WTC11 (cell line): ENCODE measurements around the gene FBXL7. TPM values are rescaled to one million over a fixed set of nuclear protein-coding genes. Genes with fewer than 3 reads are reported as not detected.

ENCODE experiments used
- ATAC-seq: fragments of 200-7000 bp; cut with Tn5 transposase; 2 replicates; pipeline ENCODE4 v1.10.0; 2021; ENCODE audit warnings: mild to moderate bottlenecking, moderate library complexity
- CTCF ChIA-PET: fragments of 300-600 bp; sonication (Branson Sonifier 250); formaldehyde crosslinking; loops from one replicate; lab custom pipeline; 2021; ENCODE audit warnings: antibody characterized with exemption; lab: Charles Lee
- POLR2A ChIA-PET: fragments of 350-600 bp; sonication (Branson Sonifier 250); formaldehyde crosslinking; loops from one replicate; lab custom pipeline; 2021; ENCODE audit warnings: antibody characterized with exemption; lab: Charles Lee
- DNase-seq: peaks from one replicate; pipeline ENCODE4 v3.0.0; 2021; ENCODE audit warnings: low spot score
- H3K27ac Mint-ChIP-seq: 2 replicates; pipeline ENCODE4 v1.8.0; 2021; ENCODE audit warnings: mixed read lengths
- H3K27me3 Mint-ChIP-seq: 2 replicates; pipeline ENCODE4 v1.8.0; 2021; ENCODE audit warnings: low read depth, mild to moderate bottlenecking, moderate library complexity, mixed read lengths
- H3K36me3 Mint-ChIP-seq: 2 replicates; pipeline ENCODE4 v1.8.0; 2021; ENCODE audit warnings: mixed read lengths
- H3K4me1 Mint-ChIP-seq: 2 replicates; pipeline ENCODE4 v1.8.0; 2022; ENCODE audit warnings: mixed read lengths
- H3K4me3 Mint-ChIP-seq: 2 replicates; pipeline ENCODE4 v1.8.0; 2021; ENCODE audit warnings: mild to moderate bottlenecking, moderate library complexity, mixed read lengths
- H3K9me3 Mint-ChIP-seq: 2 replicates; pipeline ENCODE4 v1.8.0; 2021; ENCODE audit warnings: mixed read lengths
- CREM ChIP-seq: sonication (generic); formaldehyde crosslinking; IDR thresholded peaks from 2 replicates; pipeline ENCODE4 v1.8.1; 2022; ENCODE audit warnings: mild to moderate bottlenecking, missing genetic modification reagents, moderate library complexity
- ELF4 ChIP-seq: sonication (generic); formaldehyde crosslinking; IDR thresholded peaks from 2 replicates; pipeline ENCODE4 v1.8.1; 2022; ENCODE audit warnings: low read depth, mild to moderate bottlenecking, moderate library complexity, missing genetic modification reagents
- ETV6 ChIP-seq: sonication (generic); formaldehyde crosslinking; IDR thresholded peaks from 2 replicates; pipeline ENCODE4 v1.8.1; 2022; ENCODE audit warnings: mild to moderate bottlenecking, missing genetic modification reagents
- GABPB1 ChIP-seq: sonication (generic); formaldehyde crosslinking; IDR thresholded peaks from 2 replicates; pipeline ENCODE4 v1.8.1; 2023; ENCODE audit warnings: mild to moderate bottlenecking, missing genetic modification reagents
- IRF2 ChIP-seq: sonication (generic); formaldehyde crosslinking; IDR thresholded peaks from 2 replicates; pipeline ENCODE4 v1.8.0; 2022; ENCODE audit warnings: low read depth, missing genetic modification reagents, borderline replicate concordance
- NR3C1 ChIP-seq: sonication (generic); formaldehyde crosslinking; conservative IDR thresholded peaks from 2 replicates; pipeline ENCODE4 v1.8.1; 2023; ENCODE audit warnings: low read depth, mild to moderate bottlenecking, missing genetic modification reagents
- PRDM15 ChIP-seq: sonication (generic); formaldehyde crosslinking; IDR thresholded peaks from 2 replicates; pipeline ENCODE4 v1.8.0; 2022; ENCODE audit warnings: missing genetic modification reagents
- RORB ChIP-seq: fragments of 250-450 bp; sonication (Bioruptor Pico); IDR thresholded peaks from 2 replicates; pipeline ENCODE4 v1.9.0; 2021; ENCODE audit warnings: mild to moderate bottlenecking
- TCF7 ChIP-seq: sonication (generic); formaldehyde crosslinking; IDR thresholded peaks from 2 replicates; pipeline ENCODE4 v1.8.0; 2022; ENCODE audit warnings: mild to moderate bottlenecking, low read depth, missing genetic modification reagents, moderate library complexity
- TEAD1 ChIP-seq: sonication (generic); formaldehyde crosslinking; IDR thresholded peaks from 2 replicates; pipeline ENCODE4 v1.8.0; 2022; ENCODE audit warnings: mild to moderate bottlenecking, missing genetic modification reagents
- USF2 ChIP-seq: sonication (generic); formaldehyde crosslinking; IDR thresholded peaks from 2 replicates; pipeline ENCODE4 v1.8.1; 2023; ENCODE audit warnings: mild to moderate bottlenecking, missing genetic modification reagents, moderate library complexity
- ZBTB43 ChIP-seq: sonication (generic); formaldehyde crosslinking; IDR thresholded peaks from 2 replicates; pipeline ENCODE4 v1.8.1; 2023; ENCODE audit warnings: mild to moderate bottlenecking, missing genetic modification reagents
- ZNF423 ChIP-seq: fragments of 250-450 bp; sonication (Bioruptor Pico); IDR thresholded peaks from 2 replicates; pipeline ENCODE4 v2.1.2; 2022; ENCODE audit warnings: mild to moderate bottlenecking, moderate library complexity
- total RNA-seq: library from RNA; stranded (reverse); gene quantifications from 3 replicates; pipeline ENCODE4 v1.2.3, GENCODE V29; 2021
- TF ChIP-seq, protein P1 (sequence below): sonication (generic); formaldehyde crosslinking; IDR thresholded peaks from 2 replicates; pipeline ENCODE4 v1.8.0; 2022; ENCODE audit warnings: mild to moderate bottlenecking, missing genetic modification reagents
- TF ChIP-seq, protein P2 (sequence below): sonication (generic); formaldehyde crosslinking; IDR thresholded peaks from 2 replicates; pipeline ENCODE4 v1.8.1; 2022; ENCODE audit warnings: low read depth, missing genetic modification reagents, borderline replicate concordance

Gene FBXL7
- total RNA-seq, 1 experiment from 2014 or later = 13.8 TPM

DNA sequence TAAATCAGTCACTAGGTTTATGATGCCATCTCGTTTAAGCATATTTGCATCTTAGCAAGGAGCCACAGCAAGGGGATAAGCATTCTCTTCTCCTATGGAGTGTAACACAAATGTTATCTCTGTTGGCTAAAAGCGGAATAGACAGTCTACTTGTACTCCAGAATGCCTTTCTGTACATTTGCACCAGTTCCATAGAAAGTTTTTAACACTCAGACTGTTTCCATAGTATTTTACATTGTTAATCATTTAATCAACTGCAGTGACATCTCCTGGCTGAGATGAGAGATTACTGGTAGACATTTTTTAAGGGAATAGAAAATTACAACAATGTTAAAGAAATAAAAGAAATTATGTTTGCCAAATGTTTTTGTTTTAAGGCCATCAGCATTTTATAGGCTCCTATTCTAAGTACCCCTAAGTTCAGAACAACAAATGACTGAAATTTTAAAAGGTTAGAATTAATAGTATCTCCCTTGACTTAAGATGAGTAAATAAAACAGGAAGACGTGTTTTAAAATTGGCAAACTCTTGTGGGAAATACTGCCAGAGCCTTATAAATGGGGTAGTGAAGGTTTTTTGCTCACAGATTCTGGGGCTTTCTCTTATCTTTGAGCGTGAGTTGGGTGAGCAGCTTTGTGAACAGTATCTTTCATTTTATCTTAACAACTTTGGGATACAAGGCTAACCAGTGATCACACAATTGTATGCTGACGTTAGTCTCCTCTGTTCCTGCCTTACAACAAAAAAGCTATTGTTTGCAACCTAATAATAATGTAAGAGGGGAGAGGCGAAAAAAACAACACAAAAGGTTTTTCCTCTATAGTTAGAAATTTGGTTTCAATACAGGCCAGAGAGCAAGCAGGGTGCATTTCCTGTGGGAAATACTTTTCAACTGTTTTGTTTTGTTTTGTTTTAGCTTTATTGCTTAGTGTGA, 294.3 kb downstream of the FBXL7 start (continued):
- no peak for TF ChIP-seq ZBTB43 (CRISPR knock-in tag)
- no peak for TF ChIP-seq USF2 (CRISPR knock-in tag)
- TF ChIP-seq RORB (CRISPR knock-in tag) = no peak

DNA sequence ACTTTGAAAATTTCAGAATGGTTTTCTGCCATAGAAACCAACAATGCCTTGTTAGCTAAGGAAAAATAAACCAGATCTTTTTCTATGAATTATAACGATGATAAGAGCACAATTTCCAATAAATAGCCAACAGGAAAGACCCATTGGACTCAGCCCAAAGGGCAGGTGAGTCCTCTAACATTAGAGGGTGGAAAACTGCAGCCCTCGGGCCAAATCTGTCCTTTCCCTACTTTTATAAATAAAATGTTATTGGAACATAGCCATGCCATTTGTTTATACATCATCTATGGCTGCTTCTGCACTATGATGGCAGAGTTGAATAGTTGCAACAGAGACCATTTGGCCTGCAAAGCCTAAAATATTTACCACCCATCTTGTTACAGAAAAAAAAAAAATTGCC, 296.1 kb downstream of the FBXL7 start:
- no peaks in the 10 kb centered on the region for H3K27me3 Mint-ChIP-seq

DNA sequence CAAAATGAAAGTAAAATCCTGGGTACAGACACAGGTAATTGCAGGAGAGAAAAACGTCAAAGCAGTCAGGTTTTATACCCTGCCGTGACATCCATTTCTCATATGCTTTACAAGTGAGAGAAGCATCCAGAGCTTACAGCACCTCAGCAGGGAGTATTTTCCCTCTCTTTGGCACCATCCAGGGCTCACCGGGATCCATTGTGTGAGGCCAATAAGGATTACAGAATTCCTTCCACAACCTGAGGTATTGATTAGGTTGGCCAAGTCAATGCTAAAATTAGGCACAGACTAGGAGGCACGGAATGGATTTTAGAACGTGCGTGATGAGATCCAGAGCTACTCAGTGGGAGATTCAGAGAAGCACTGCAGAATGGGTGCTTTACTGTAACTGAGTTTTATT, 296.6 kb downstream of the FBXL7 start:
- peaks cover 13% of the 10 kb centered on the region for H3K9me3 Mint-ChIP-seq
- H3K27ac Mint-ChIP-seq = no peak overlapping the region; the same call in 1 of the 2 replicates
- no peaks in the 10 kb centered on the region for H3K27me3 Mint-ChIP-seq
- ChIA-PET POLR2A (no interaction called here), CTCF (interaction anchor here (0.9 kb wide), 1 partner anchor 114 kb away, joined by 3 read pairs; no protein-coding TSS in a partner anchor)
- H3K4me1 Mint-ChIP-seq = peaks cover 45% of the 10 kb centered on the region
- peaks cover 11% of the 10 kb centered on the region for H3K36me3 Mint-ChIP-seq
- H3K4me3 Mint-ChIP-seq = no peak overlapping the region
- peak; percentile 87 for ATAC-seq
- no peak for TF ChIP-seq NR3C1 (CRISPR knock-in tag)
- peak; percentile 76; the same call in 1 of the 2 replicates for TF ChIP-seq ZNF423 (CRISPR knock-in tag)
- peak; percentile 90 for TF ChIP-seq PRDM15 (CRISPR knock-in tag)
- TF ChIP-seq GABPB1 = no peak
- no peak for TF ChIP-seq TCF7 (CRISPR knock-in tag)
- TF ChIP-seq, protein P1, sequence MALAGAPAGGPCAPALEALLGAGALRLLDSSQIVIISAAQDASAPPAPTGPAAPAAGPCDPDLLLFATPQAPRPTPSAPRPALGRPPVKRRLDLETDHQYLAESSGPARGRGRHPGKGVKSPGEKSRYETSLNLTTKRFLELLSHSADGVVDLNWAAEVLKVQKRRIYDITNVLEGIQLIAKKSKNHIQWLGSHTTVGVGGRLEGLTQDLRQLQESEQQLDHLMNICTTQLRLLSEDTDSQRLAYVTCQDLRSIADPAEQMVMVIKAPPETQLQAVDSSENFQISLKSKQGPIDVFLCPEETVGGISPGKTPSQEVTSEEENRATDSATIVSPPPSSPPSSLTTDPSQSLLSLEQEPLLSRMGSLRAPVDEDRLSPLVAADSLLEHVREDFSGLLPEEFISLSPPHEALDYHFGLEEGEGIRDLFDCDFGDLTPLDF (CRISPR knock-in tag) = no peak
- 0 out of 2 replicates have a peak, but pooled peaks have one; percentile 27 for TF ChIP-seq CREM (CRISPR knock-in tag)
- TF ChIP-seq ETV6 (CRISPR knock-in tag) = peak; percentile 49; the same call in 1 of the 2 replicates
- TF ChIP-seq TEAD1 (CRISPR knock-in tag) = 0 out of 2 replicates have a peak, but pooled peaks have one; percentile 16
- no peak for DNase-seq

More for the DNA sequence above, 296.1 kb downstream of the FBXL7 start:
- no peak overlapping the region for H3K4me3 Mint-ChIP-seq
- no peak for ATAC-seq
- H3K36me3 Mint-ChIP-seq = peaks cover 11% of the 10 kb centered on the region
- peaks cover 45% of the 10 kb centered on the region for H3K4me1 Mint-ChIP-seq
- H3K27ac Mint-ChIP-seq = no peak overlapping the region
- POLR2A ChIA-PET = no interaction called here
- peaks cover 13% of the 10 kb centered on the region for H3K9me3 Mint-ChIP-seq
- CTCF ChIA-PET = interaction anchor here (0.9 kb wide), 1 partner anchor 113 kb away, joined by 3 read pairs; no protein-coding TSS in a partner anchor
- DNase-seq = no peak
- TF ChIP-seq TCF7 (CRISPR knock-in tag) = no peak
- no peak for TF ChIP-seq IRF2 (CRISPR knock-in tag)
- no peak for TF ChIP-seq ELF4 (CRISPR knock-in tag)
- TF ChIP-seq, protein P2, sequence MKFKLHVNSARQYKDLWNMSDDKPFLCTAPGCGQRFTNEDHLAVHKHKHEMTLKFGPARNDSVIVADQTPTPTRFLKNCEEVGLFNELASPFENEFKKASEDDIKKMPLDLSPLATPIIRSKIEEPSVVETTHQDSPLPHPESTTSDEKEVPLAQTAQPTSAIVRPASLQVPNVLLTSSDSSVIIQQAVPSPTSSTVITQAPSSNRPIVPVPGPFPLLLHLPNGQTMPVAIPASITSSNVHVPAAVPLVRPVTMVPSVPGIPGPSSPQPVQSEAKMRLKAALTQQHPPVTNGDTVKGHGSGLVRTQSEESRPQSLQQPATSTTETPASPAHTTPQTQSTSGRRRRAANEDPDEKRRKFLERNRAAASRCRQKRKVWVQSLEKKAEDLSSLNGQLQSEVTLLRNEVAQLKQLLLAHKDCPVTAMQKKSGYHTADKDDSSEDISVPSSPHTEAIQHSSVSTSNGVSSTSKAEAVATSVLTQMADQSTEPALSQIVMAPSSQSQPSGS = no peak
